Body of pancreas (tissue), 4 donors: ENCODE measurements around the gene TMC1. TPM values are rescaled to one million over a fixed set of nuclear protein-coding genes. Genes with fewer than 3 reads are reported as not detected.
"Not testable (repeated sequence)": the region's sequence is repeated elsewhere in the genome, so short reads cannot be mapped to it uniquely, and the experiment has no call there.

ENCODE experiments used
- ATAC-seq: fragments of 150-250 bp; one replicate; pipeline ENCODE4 v1.9.1; 2016
- DNase-seq, 4 donors: peaks; one replicate each; pipeline ENCODE4 v3.0.0-alpha.2; 2019
- H3K27ac ChIP-seq, 4 donors: fragments of 200-600 bp; sonication (generic); 1 replicate in 3 of 4; 2 replicates in 1 of 4; pipeline versions ENCODE4 v1.5.1 to v1.6.1; 2016 to 2019; ENCODE audit warnings: mild to moderate bottlenecking in 1 of 4, mixed read lengths in 1 of 4, moderate library complexity in 1 of 4
- H3K27me3 ChIP-seq, 2 donors: fragments of 200-600 bp; sonication (generic); one replicate each; pipeline ENCODE4 v1.6.0; 2016; ENCODE audit warnings: mild to moderate bottlenecking in 1 of 2
- H3K36me3 ChIP-seq, 2 donors: fragments of 200-600 bp; sonication (generic); replicated peaks in 1 of 2; 2 replicates each; pipeline ENCODE4 v1.5.1; 2016; ENCODE audit warnings: low read depth in 2 of 2; ENCODE audit not compliant: insufficient read depth in 1 of 2
- H3K4me1 ChIP-seq: fragments of 200-600 bp; sonication (generic); one replicate; pipeline ENCODE4 v1.6.0; 2016
- H3K4me3 ChIP-seq, 2 donors: fragments of 200-600 bp; sonication (generic); 1 replicate in 1 of 2; 2 replicates in 1 of 2; pipeline ENCODE4 v1.5.1; 2016 to 2019
- H3K9me3 ChIP-seq, 3 donors: fragments of 200-600 bp; sonication (generic); 1 replicate in 2 of 3; 2 replicates in 1 of 3; pipeline ENCODE4 v1.5.1; 2016
- CTCF ChIP-seq, 7 experiments: fragments of 450-650 bp in 4 of 7; fragments of 200-600 bp in 3 of 7; sonication (generic) in 3 of 7; IDR thresholded peaks; one replicate each; pipeline ENCODE4 v1.5.1; 2016 to 2019; ENCODE audit warnings: antibody characterized with exemption in 7 of 7
- POLR2A ChIP-seq, 3 donors: fragments of 450-650 bp; IDR thresholded peaks; one replicate each; pipeline ENCODE4 v1.6.1; 2016; ENCODE audit warnings: antibody characterized with exemption in 3 of 3, mild to moderate bottlenecking in 2 of 3
- WGBS, 2 donors: methylation state at CpG; one replicate each; pipeline ENCODE4 v1.1.5; 2017; 5-methylcytosine and 5-hydroxymethylcytosine counted together
- intact Hi-C: fragments of 100-400 bp; cut with DNase I; formaldehyde crosslinking; loops from one replicate; pipeline ENCODE4 v1.15.1; 2023
- total RNA-seq, 2 donors: library from RNA; depleted of rRNA; stranded (reverse); fragments of >200 nt; gene quantifications; one replicate each; pipeline ENCODE4 v1.1.0, GENCODE V29; 2016

Gene TMC1
- total RNA-seq, 2 donors from 2014 or later: not detected

GRCh38 chr9:72790989-72791388, 269.6 kb downstream of the TMC1 start:
- WGBS, 2 donors: 65 to 69% methylated on average over 4 of the region's 4 CpGs
- H3K9me3 ChIP-seq: peaks cover 0 to 3% (median 0%) of the 10 kb centered on the region in 3 donors
- no peaks in the 10 kb centered on the region for H3K27me3 ChIP-seq
- ATAC-seq (no peak), DNase-seq (no peak)
- H3K4me3 ChIP-seq: no peak overlapping the region
- H3K4me1 ChIP-seq: no peaks in the 10 kb centered on the region
- TF ChIP-seq POLR2A (IDR thresholded peaks at IDR 0.05) (no peak), CTCF (IDR thresholded peaks at IDR 0.05) (no peak)
- intact Hi-C loops: no loop called here
- no peak overlapping the region for H3K27ac ChIP-seq
- no peaks in the 10 kb centered on the region for H3K36me3 ChIP-seq

DNA sequence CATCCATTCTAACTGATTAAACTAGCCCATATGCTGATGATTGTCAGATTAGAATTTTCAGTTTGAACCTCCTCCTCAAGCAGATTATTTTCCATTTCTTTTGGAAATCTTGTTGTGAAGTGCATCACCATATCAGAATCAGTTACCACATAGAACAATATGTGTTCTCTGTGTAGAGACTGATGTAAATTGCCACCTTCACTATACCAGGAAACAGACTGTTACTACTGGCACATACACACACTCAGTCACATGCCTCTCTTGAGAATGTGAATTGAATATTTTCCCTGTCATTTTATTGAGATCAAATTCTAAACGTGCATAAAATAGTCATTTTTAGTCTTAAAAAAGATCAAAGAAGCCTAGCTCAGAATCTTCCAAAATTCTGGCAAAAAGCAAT, 270.0 kb downstream of the TMC1 start:
- no peaks in the 10 kb centered on the region for H3K4me1 ChIP-seq
- intact Hi-C loops: no loop called here
- H3K36me3 ChIP-seq: no peaks in the 10 kb centered on the region
- TF ChIP-seq CTCF (IDR thresholded peaks at IDR 0.05): no peak
- no peak for TF ChIP-seq POLR2A (IDR thresholded peaks at IDR 0.05)
- 31 to 42% methylated on average over 1 of the region's 1 CpG for whole genome bisulfite sequencing, 2 donors
- ATAC-seq (no peak), DNase-seq (no peak)
- H3K9me3 ChIP-seq: peaks cover 0 to 3% (median 0%) of the 10 kb centered on the region in 3 donors
- no peaks in the 10 kb centered on the region for H3K27me3 ChIP-seq
- H3K4me3 ChIP-seq: no peak overlapping the region
- H3K27ac ChIP-seq: no peak overlapping the region

- H3K9me3 ChIP-seq: peaks cover 0 to 3% (median 0%) of the 10 kb centered on the region in 3 donors
- no peaks in the 10 kb centered on the region for H3K27me3 ChIP-seq
- WGBS, 2 donors: 36 to 46% methylated on average over 1 of the region's 1 CpG
- no peak overlapping the region for H3K27ac ChIP-seq
- DNase-seq (no peak), ATAC-seq (no peak)
- no peaks in the 10 kb centered on the region for H3K4me1 ChIP-seq
- TF ChIP-seq POLR2A (IDR thresholded peaks at IDR 0.05) (no peak), CTCF (IDR thresholded peaks at IDR 0.05) (no peak)
- H3K4me3 ChIP-seq: no peak overlapping the region
- no peaks in the 10 kb centered on the region for H3K36me3 ChIP-seq
- intact Hi-C loops: no loop called here
Measured at GRCh38 chr9:72794946-72795345, 273.5 kb downstream of the TMC1 start.

- Histone ChIP-seq H3K9me3 (no peaks in the 10 kb centered on the region), H3K27ac (no peak overlapping the region), H3K27me3 (no peaks in the 10 kb centered on the region), H3K36me3 (no peaks in the 10 kb centered on the region), H3K4me3 (no peak overlapping the region), H3K4me1 (no peaks in the 10 kb centered on the region)
- intact Hi-C loops: no loop called here
- WGBS, 2 donors: 61 to 70% methylated on average over 5 of the region's 5 CpGs
- no peak for ATAC-seq
- DNase-seq: no peak
- TF ChIP-seq CTCF (IDR thresholded peaks at IDR 0.05) (no peak), POLR2A (IDR thresholded peaks at IDR 0.05) (no peak)
Measured at GRCh38 chr9:72800328-72800994, 279.1 kb downstream of the TMC1 start.

DNA sequence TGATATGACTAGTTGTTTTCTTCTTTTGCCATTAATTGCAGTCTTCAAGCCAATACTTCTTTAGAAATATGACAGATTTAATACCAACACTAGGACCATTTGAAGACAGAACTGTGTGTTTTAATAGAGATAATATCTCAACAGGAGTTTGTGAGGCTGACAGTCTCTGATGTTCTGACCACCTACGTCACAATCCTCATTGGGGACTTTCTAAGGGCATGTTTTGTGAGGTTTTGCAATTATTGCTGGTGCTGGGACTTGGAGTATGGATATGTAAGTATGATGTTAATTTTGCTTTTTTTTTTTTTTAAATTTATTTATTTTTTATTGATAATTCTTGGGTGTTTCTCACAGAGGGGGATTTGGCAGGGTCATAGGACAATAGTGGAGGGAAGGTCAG, 283.8 kb downstream of the TMC1 start:
- Histone ChIP-seq H3K4me3 (no peak overlapping the region), H3K4me1 (no peaks in the 10 kb centered on the region), H3K9me3 (no peaks in the 10 kb centered on the region), H3K27ac (no peak overlapping the region), H3K27me3 (no peaks in the 10 kb centered on the region), H3K36me3 (no peaks in the 10 kb centered on the region)
- TF ChIP-seq POLR2A (IDR thresholded peaks at IDR 0.05) (no peak), CTCF (IDR thresholded peaks at IDR 0.05) (no peak)
- ATAC-seq: no peak
- intact Hi-C loops: no loop called here
- DNase-seq: no peak
- WGBS, 2 donors: 67 to 81% methylated on average over 1 of the region's 1 CpG

DNA sequence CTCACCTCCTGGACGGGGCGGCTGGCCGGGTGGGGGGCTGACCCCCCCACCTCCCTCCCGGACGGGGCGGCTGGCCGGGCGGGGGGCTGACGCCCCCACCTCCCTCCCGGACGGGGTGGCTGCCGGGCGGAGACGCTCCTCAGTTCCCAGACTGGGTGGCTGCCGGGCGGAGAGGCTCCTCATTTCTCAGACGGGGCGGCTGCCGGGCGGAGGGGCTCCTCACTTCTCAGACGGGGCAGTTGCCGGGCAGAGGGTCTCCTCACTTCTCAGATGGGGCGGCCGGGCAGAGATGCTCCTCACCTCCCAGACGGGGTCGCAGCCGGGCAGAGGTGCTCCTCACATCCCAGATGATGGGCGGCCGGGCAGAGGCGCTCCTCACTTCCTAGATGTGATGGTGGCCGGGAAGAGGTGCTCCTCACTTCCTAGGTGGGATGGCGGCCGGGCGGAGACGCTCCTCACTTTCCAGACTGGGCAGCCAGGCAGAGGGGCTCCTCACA, 285.0 kb downstream of the TMC1 start:
- H3K27ac ChIP-seq, ATAC-seq, H3K9me3 ChIP-seq, intact Hi-C loops, H3K4me1 ChIP-seq, H3K27me3 ChIP-seq, H3K36me3 ChIP-seq, H3K4me3 ChIP-seq, DNase-seq: not testable (repeated sequence)
- 93% methylated on average over 10 of the region's 35 CpGs; no CpG with 5 or more reads in 1 of the 2 donors for WGBS, 2 donors
